Liver (tissue), 9 donors: ENCODE results near the gene RNF141. TPM values are rescaled to one million over a fixed set of nuclear protein-coding genes. Genes with fewer than 3 reads are reported as not detected.

Source experiments
- DNase-seq: peaks from one replicate; pipeline ENCODE4 v3.0.0-alpha.2; 2017; ENCODE audit warnings: low spot score
- H3K27ac ChIP-seq, 2 donors: one replicate each; pipeline ENCODE4 v1.7.0; 2013; ENCODE audit warnings: inconsistent platforms in 2 of 2, low read length in 2 of 2, control low read depth in 1 of 2, low read depth in 1 of 2, mild to moderate bottlenecking in 1 of 2
- H3K27me3 ChIP-seq, 4 donors: one replicate each; pipeline versions ENCODE4 v1.6.1 to v1.7.0; 2013; ENCODE audit warnings: low read length in 3 of 4, inconsistent platforms in 1 of 4, mild to moderate bottlenecking in 1 of 4, moderate library complexity in 1 of 4; ENCODE audit not compliant: control insufficient read depth in 4 of 4, insufficient read depth in 4 of 4
- H3K36me3 ChIP-seq, 4 donors: one replicate each; pipeline versions ENCODE4 v1.6.1 to v1.7.0; 2013; ENCODE audit warnings: low read length in 3 of 4, mild to moderate bottlenecking in 3 of 4, low read depth in 1 of 4, moderate library complexity in 1 of 4; ENCODE audit not compliant: control insufficient read depth in 4 of 4, insufficient read depth in 3 of 4
- H3K4me1 ChIP-seq, 4 donors: one replicate each; pipeline versions ENCODE4 v1.6.1 to v1.7.0; 2013; ENCODE audit warnings: low read length in 3 of 4, mild to moderate bottlenecking in 3 of 4, moderate library complexity in 1 of 4; ENCODE audit not compliant: control insufficient read depth in 4 of 4, insufficient read depth in 4 of 4
- H3K4me3 ChIP-seq, 3 donors: one replicate each; pipeline versions ENCODE4 v1.6.1 to v1.7.0; 2013; ENCODE audit warnings: low read length in 3 of 3, control low read depth in 1 of 3, low read depth in 1 of 3, mild to moderate bottlenecking in 1 of 3
- H3K9ac ChIP-seq, 2 donors: one replicate each; pipeline ENCODE4 v1.7.0; 2013; ENCODE audit warnings: low read length in 2 of 2, mild to moderate bottlenecking in 2 of 2, moderate library complexity in 2 of 2, control low read depth in 1 of 2, low read depth in 1 of 2
- H3K9me3 ChIP-seq, 4 donors: one replicate each; pipeline versions ENCODE4 v1.6.1 to v1.7.0; 2013; ENCODE audit warnings: low read length in 3 of 4; ENCODE audit not compliant: control insufficient read depth in 4 of 4
- EGR1 ChIP-seq, 2 donors: IDR thresholded peaks; 2 replicates each; pipeline ENCODE4 v1.6.1; 2016 to 2018; ENCODE audit warnings: antibody characterized with exemption in 2 of 2, low read depth in 2 of 2
- FOXA1 ChIP-seq: IDR thresholded peaks from 2 replicates; pipeline ENCODE4 v1.6.1; 2016; ENCODE audit warnings: antibody characterized with exemption
- FOXA2 ChIP-seq: IDR thresholded peaks from 2 replicates; pipeline ENCODE4 v1.6.1; 2016; ENCODE audit warnings: antibody characterized with exemption
- GABPA ChIP-seq, 2 donors: IDR thresholded peaks in 1 of 2; conservative IDR thresholded peaks in 1 of 2; 2 replicates each; pipeline ENCODE4 v1.6.1; 2016; ENCODE audit warnings: antibody characterized with exemption in 2 of 2, mild to moderate bottlenecking in 1 of 2, moderate library complexity in 1 of 2
- HNF4A ChIP-seq, 2 donors: conservative IDR thresholded peaks; 2 replicates each; pipeline ENCODE4 v1.6.1; 2016; ENCODE audit warnings: antibody characterized with exemption in 2 of 2, mild to moderate bottlenecking in 2 of 2
- JUND ChIP-seq, 2 donors: IDR thresholded peaks; 2 replicates each; pipeline ENCODE4 v1.6.1; 2016; ENCODE audit warnings: antibody characterized with exemption in 2 of 2
- MAX ChIP-seq: IDR thresholded peaks from 2 replicates; pipeline ENCODE4 v1.6.1; 2016; ENCODE audit warnings: antibody characterized with exemption
- NR2F2 ChIP-seq: IDR thresholded peaks from 2 replicates; pipeline ENCODE4 v1.6.1; 2016; ENCODE audit warnings: antibody characterized with exemption
- RAD21 ChIP-seq, 2 donors: IDR thresholded peaks; 2 replicates each; pipeline ENCODE4 v1.6.1; 2016; ENCODE audit warnings: antibody characterized with exemption in 2 of 2, mild to moderate bottlenecking in 2 of 2
- RXRA ChIP-seq, 2 donors: IDR thresholded peaks; 2 replicates each; pipeline ENCODE4 v1.6.1; 2017 to 2018; ENCODE audit warnings: antibody characterized with exemption in 2 of 2, mild to moderate bottlenecking in 1 of 2
- SP1 ChIP-seq: IDR thresholded peaks from 2 replicates; pipeline ENCODE4 v1.6.1; 2018; ENCODE audit warnings: antibody characterized with exemption, mild to moderate bottlenecking
- YY1 ChIP-seq: IDR thresholded peaks from 2 replicates; pipeline ENCODE4 v1.6.1; 2016; ENCODE audit warnings: antibody characterized with exemption, mild to moderate bottlenecking
- WGBS: extraction: QIAGEN DNeasy Blood & Tissue Kit; methylation state at CpG from one replicate; pipeline ENCODE4 v1.1.7; 2013; 5-methylcytosine and 5-hydroxymethylcytosine counted together
- polyA plus RNA-seq, 2 donors: library from polyadenylated mRNA; stranded (reverse) in 1 of 2; unstranded in 1 of 2; fragments of 200-250 nt in 1 of 2; fragments of >200 nt in 1 of 2; fragmentation: Nextera tagmentation in 1 of 2; extraction: Ambion mirVana in 1 of 2; gene quantifications; one replicate each; pipeline versions ENCODE4 v1.2.1 to v1.2.3, GENCODE V29; 2013 to 2015
- total RNA-seq, 2 donors: library from RNA; depleted of rRNA; stranded (reverse); fragments of >200 nt; gene quantifications; one replicate each; pipeline ENCODE4 v1.2.3, GENCODE V29; 2014
- TF ChIP-seq, protein P1 (sequence below): IDR thresholded peaks from 2 replicates; pipeline ENCODE4 v1.6.1; 2016; ENCODE audit warnings: antibody characterized with exemption
- TF ChIP-seq, protein P2 (sequence below): IDR thresholded peaks from 2 replicates; pipeline ENCODE4 v1.6.1; 2016; ENCODE audit warnings: antibody characterized with exemption
- donor health status: healthy.
- donor health status: healthy.
- donor health status: healthy.
- donor health status: healthy.
- donor health status: healthy.

Gene RNF141
- total and polyA plus RNA-seq, 4 donors = 6.9 to 14.6 (median 13.0) TPM

- no peak for TF ChIP-seq EGR1 (IDR thresholded peaks at IDR 0.05; ENCODE audit: low read depth in 2 of 2)
Observed at GRCh38 chr11:10519630-10520029, 21.4 kb downstream of the RNF141 start (continued).

DNA sequence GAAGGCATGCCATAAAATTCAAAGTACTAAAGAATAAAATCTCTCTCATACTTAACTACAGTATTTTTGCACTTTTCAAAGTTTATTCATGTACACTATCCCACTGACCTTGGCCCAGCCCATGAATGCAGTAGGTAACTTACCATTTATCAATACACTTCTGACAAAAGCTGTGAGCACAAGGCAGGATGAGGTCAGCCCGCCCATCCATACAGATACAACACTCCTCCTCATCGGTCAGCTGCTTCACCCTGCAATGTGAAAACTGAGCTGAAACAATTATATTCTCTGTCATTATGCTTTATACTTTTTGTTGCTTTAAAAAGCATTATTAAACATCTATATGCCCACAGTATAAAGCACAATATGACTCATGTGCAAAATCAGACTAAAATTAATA is 22.1 kb downstream of the RNF141 start:
- Histone ChIP-seq H3K9me3 (no peaks in the 10 kb centered on the region), H3K27ac (no peak overlapping the region), H3K4me1 (peaks cover 0 to 1% (median 0%) of the 10 kb centered on the region in 4 donors), H3K9ac (no peak overlapping the region), H3K27me3 (no peaks in the 10 kb centered on the region), H3K36me3 (peaks cover 0 to 26% (median 7%) of the 10 kb centered on the region in 4 donors), H3K4me3 (no peak overlapping the region)
- WGBS = 98% methylated on average over 2 of the region's 2 CpGs
- DNase-seq = no peak
- TF ChIP-seq SP1 (no peak), MAX (no peak), EGR1 (IDR thresholded peaks at IDR 0.05; ENCODE audit: low read depth in 2 of 2) (no peak), HNF4A (conservative IDR thresholded peaks at IDR 0.05) (no peak), FOXA2 (no peak), RAD21 (IDR thresholded peaks at IDR 0.05) (no peak), FOXA1 (no peak), RXRA (IDR thresholded peaks at IDR 0.05) (no peak), GABPA (IDR thresholded peaks at IDR 0.05 in 1 of 2, conservative IDR thresholded peaks at IDR 0.05 in 1 of 2) (no peak), YY1 (no peak)
- TF ChIP-seq, protein P1, sequence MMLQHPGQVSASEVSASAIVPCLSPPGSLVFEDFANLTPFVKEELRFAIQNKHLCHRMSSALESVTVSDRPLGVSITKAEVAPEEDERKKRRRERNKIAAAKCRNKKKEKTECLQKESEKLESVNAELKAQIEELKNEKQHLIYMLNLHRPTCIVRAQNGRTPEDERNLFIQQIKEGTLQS = no peak
- TF ChIP-seq, protein P2, sequence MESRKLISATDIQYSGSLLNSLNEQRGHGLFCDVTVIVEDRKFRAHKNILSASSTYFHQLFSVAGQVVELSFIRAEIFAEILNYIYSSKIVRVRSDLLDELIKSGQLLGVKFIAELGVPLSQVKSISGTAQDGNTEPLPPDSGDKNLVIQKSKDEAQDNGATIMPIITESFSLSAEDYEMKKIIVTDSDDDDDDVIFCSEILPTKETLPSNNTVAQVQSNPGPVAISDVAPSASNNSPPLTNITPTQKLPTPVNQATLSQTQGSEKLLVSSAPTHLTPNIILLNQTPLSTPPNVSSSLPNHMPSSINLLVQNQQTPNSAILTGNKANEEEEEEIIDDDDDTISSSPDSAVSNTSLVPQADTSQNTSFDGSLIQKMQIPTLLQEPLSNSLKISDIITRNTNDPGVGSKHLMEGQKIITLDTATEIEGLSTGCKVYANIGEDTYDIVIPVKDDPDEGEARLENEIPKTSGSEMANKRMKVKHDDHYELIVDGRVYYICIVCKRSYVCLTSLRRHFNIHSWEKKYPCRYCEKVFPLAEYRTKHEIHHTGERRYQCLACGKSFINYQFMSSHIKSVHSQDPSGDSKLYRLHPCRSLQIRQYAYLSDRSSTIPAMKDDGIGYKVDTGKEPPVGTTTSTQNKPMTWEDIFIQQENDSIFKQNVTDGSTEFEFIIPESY = no peak

DNA sequence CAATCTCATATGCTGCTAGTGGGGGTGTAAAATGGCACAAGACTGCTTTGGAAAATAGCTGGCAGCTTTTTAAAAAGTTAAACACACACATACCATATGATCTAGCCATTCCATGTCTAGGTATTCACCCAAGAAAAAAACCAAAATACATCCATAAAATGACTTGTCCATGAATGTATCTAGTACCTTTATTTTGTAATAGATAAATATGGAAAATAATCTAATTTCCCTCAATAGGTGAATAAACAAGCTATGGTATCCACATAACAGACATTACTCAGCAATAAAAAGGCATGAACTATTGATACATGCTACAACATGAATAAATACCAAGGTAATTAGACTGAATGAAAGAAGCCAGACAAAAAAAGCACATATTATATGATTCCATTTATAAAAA is 22.9 kb downstream of the RNF141 start:
- no peaks in the 10 kb centered on the region for H3K9me3 ChIP-seq
- DNase-seq = no peak
- peaks cover 0 to 22% (median 5%) of the 10 kb centered on the region in 4 donors for H3K36me3 ChIP-seq
- peaks cover 0 to 1% (median 0%) of the 10 kb centered on the region in 4 donors for H3K4me1 ChIP-seq
- H3K27me3 ChIP-seq = no peaks in the 10 kb centered on the region
- H3K9ac ChIP-seq = no peak overlapping the region
- no peak overlapping the region for H3K4me3 ChIP-seq
- TF ChIP-seq HNF4A (conservative IDR thresholded peaks at IDR 0.05) (no peak), JUND (IDR thresholded peaks at IDR 0.05) (no peak), EGR1 (IDR thresholded peaks at IDR 0.05; ENCODE audit: low read depth in 2 of 2) (no peak), FOXA1 (no peak), MAX (no peak), RAD21 (IDR thresholded peaks at IDR 0.05) (no peak), SP1 (no peak), YY1 (no peak), RXRA (IDR thresholded peaks at IDR 0.05) (no peak), NR2F2 (no peak)
- TF ChIP-seq, protein P1 = no peak
- TF ChIP-seq, protein P2 = no peak
- no peak overlapping the region for H3K27ac ChIP-seq
